Adrenal gland (tissue), 5 donors: ENCODE results near the gene RIMBP2.

Experiments used
- CTCF ChIP-seq, 6 experiments: fragments of 450-650 bp in 4 of 6; fragments of 200-600 bp in 2 of 6; sonication (generic) in 1 of 6; IDR thresholded peaks; 1 replicate in 5 of 6; 2 replicates in 1 of 6; pipeline versions ENCODE4 v1.5.1 to v1.8.0; 2016 to 2021; ENCODE audit warnings: antibody characterized with exemption in 6 of 6, mild to moderate bottlenecking in 2 of 6, moderate library complexity in 1 of 6
- POLR2A ChIP-seq, 2 donors: fragments of 450-650 bp; IDR thresholded peaks; one replicate each; pipeline ENCODE4 v1.6.1; 2017; ENCODE audit warnings: antibody characterized with exemption in 2 of 2, mild to moderate bottlenecking in 2 of 2, moderate library complexity in 1 of 2
- donor health status: DM: no; HTN: no; CAD: no.

GRCh38 chr12:130613131-130613530 is 103.0 kb downstream of the RIMBP2 start:
- TF ChIP-seq POLR2A (IDR thresholded peaks at IDR 0.05): no peak
- TF ChIP-seq CTCF (IDR thresholded peaks at IDR 0.05): no peak
